Activated CD8-positive, alpha-beta memory T cell treated with anti-CD3 and anti-CD28 coated beads, Interleukin-2, amount 10 ng/mL, durations not matched to agents 7 days and 5 days (primary cell): ENCODE data around the gene PABPC1L. TPM values are rescaled to one million over a fixed set of nuclear protein-coding genes. Genes with fewer than 3 reads are reported as not detected.

Experiments used
- total RNA-seq, 2 experiments: library from RNA; stranded (reverse); gene quantifications; one replicate each; pipeline ENCODE4 v1.2.3, GENCODE V29; 2021

PABPC1L gene
- total RNA-seq, 2 experiments from 2014 or later = 113 to 126 TPM

Other genes starting within 250 kb of the PABPC1L start
- gene CCN5, start 194.7 kb upstream of the PABPC1L start, total RNA-seq = not detected
- gene KCNK15, start 164.2 kb upstream of the PABPC1L start, total RNA-seq = not detected
- gene RIMS4, start 99.5 kb upstream of the PABPC1L start, total RNA-seq = not detected
- 100 to 1,000 TPM; 198 to 252 TPM for gene YWHAB, start 24.4 kb upstream of the PABPC1L start, total RNA-seq
- 10 to 100 TPM; 22.3 to 31.2 TPM for gene TOMM34, start 50.3 kb downstream of the PABPC1L start, total RNA-seq
- gene STK4, start 56.5 kb downstream of the PABPC1L start, total RNA-seq = 100 to 1,000 TPM; 151 to 170 TPM
- under 1 TPM; 0.18 to 0.49 TPM for gene KCNS1, start 191.1 kb downstream of the PABPC1L start, total RNA-seq
- gene WFDC5, start 205.1 kb downstream of the PABPC1L start, total RNA-seq = not detected
- not detected for gene WFDC12, start 214.4 kb downstream of the PABPC1L start, total RNA-seq